A549 (cell line): Measurements from ENCODE around the gene ZFYVE19.

ENCODE experiments used
- MAX ChIP-seq: IDR thresholded peaks from 2 replicates; pipeline ENCODE4 v1.6.1; 2012
- RCOR1 ChIP-seq: fragments of 150-350 bp; IDR thresholded peaks from 2 replicates; pipeline ENCODE4 v1.6.1; 2014; ENCODE audit warnings: antibody characterized with exemption, low read length, low read depth
- USF2 ChIP-seq: fragments of 450-650 bp; IDR thresholded peaks from 2 replicates; pipeline ENCODE4 v1.6.1; 2014; ENCODE audit warnings: antibody characterized with exemption
- TF ChIP-seq, protein P1 (sequence below): fragments of >200 bp; sonication (Bioruptor Twin); formaldehyde crosslinking; IDR thresholded peaks from 3 replicates; pipeline ENCODE4 v1.5.1; 2016
- TF ChIP-seq, protein P2 (sequence below): fragments of 250-450 bp; sonication (Bioruptor Pico); IDR thresholded peaks from 2 replicates; pipeline ENCODE4 v1.5.0; 2020; ENCODE audit warnings: low read depth, mild to moderate bottlenecking, moderate library complexity

GRCh38 chr15:40790718-40791117 lies 16.2 kb upstream of the ZFYVE19 start:
- TF ChIP-seq MAX: no peak
- TF ChIP-seq, protein P1, sequence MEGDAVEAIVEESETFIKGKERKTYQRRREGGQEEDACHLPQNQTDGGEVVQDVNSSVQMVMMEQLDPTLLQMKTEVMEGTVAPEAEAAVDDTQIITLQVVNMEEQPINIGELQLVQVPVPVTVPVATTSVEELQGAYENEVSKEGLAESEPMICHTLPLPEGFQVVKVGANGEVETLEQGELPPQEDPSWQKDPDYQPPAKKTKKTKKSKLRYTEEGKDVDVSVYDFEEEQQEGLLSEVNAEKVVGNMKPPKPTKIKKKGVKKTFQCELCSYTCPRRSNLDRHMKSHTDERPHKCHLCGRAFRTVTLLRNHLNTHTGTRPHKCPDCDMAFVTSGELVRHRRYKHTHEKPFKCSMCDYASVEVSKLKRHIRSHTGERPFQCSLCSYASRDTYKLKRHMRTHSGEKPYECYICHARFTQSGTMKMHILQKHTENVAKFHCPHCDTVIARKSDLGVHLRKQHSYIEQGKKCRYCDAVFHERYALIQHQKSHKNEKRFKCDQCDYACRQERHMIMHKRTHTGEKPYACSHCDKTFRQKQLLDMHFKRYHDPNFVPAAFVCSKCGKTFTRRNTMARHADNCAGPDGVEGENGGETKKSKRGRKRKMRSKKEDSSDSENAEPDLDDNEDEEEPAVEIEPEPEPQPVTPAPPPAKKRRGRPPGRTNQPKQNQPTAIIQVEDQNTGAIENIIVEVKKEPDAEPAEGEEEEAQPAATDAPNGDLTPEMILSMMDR: no peak
- TF ChIP-seq, protein P2, sequence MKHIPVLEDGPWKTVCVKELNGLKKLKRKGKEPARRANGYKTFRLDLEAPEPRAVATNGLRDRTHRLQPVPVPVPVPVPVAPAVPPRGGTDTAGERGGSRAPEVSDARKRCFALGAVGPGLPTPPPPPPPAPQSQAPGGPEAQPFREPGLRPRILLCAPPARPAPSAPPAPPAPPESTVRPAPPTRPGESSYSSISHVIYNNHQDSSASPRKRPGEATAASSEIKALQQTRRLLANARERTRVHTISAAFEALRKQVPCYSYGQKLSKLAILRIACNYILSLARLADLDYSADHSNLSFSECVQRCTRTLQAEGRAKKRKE (CRISPR knock-in tag): no peak
- TF ChIP-seq RCOR1: no peak
- no peak for TF ChIP-seq USF2
